Measurements from ENCODE around the gene GJB2. TPM values are rescaled to one million over a fixed set of nuclear protein-coding genes. Genes with fewer than 3 reads are reported as not detected.

The GJB2 gene
- 0.24 TPM in 1 of 2 replicates, not detected in the other for total RNA-seq (2014; rRNA removed; shearing (Covaris generic))

DNA sequence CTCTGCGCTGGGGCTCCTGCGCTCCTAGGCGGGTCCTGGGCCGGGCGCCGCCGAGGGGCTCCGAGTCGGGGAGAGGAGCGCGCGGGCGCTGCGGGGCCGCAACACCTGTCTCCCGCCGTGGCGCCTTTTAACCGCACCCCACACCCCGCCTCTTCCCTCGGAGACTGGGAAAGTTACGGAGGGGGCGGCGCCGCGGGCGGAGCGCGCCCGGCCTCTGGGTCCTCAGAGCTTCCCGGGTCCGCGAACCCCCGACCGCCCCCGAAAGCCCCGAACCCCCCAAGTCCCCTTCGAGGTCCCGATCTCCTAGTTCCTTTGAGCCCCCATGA lies at the start of gene GJB2:
Gene GJB2 (minus strand): TSS at position 103 of the 326 bp plus-strand sequence. CDS start 3,357 bp downstream, outside the sequence.

DNA sequence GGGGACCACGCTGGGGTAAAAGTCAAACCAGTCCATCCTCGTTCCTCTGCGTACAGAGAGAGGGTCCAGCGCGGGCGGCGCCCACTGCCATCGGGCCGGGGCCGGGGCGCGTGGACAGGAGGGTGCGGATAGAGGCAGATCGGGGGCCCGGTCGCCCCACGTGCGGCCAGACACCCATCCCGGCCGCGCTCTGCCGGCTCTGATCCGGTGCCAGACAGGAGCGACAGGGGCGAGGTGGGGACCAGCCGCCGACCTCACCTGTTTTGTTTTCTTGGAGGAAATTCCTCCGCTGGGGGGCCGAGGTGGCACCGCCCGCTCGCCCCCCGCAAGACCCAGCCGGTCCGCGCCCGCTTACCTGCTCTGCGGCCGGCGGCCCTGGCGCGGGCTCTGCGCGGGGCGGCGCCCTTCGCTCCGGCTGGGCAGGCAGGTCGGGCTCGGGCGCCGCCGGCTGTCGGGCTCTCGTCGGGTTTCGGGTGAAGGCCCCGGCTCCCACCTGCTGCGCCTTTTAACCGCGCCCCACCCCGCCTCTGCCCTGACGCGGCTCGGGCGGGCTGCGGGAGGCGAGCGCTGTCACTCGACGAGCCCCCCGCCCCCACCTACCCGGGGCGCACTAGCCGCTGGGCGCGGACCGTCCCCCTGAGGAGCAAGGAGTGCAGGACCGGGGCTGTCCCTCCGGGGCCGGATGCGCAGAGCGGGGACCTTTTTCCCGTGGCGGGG lies 39.3 kb upstream of the GJB2 start, which contains the start of gene GJB6:
Gene GJB6 (minus strand): TSS at position 481 of the 717 bp plus-strand sequence. CDS start 8,839 bp downstream, outside the sequence.

DNA sequence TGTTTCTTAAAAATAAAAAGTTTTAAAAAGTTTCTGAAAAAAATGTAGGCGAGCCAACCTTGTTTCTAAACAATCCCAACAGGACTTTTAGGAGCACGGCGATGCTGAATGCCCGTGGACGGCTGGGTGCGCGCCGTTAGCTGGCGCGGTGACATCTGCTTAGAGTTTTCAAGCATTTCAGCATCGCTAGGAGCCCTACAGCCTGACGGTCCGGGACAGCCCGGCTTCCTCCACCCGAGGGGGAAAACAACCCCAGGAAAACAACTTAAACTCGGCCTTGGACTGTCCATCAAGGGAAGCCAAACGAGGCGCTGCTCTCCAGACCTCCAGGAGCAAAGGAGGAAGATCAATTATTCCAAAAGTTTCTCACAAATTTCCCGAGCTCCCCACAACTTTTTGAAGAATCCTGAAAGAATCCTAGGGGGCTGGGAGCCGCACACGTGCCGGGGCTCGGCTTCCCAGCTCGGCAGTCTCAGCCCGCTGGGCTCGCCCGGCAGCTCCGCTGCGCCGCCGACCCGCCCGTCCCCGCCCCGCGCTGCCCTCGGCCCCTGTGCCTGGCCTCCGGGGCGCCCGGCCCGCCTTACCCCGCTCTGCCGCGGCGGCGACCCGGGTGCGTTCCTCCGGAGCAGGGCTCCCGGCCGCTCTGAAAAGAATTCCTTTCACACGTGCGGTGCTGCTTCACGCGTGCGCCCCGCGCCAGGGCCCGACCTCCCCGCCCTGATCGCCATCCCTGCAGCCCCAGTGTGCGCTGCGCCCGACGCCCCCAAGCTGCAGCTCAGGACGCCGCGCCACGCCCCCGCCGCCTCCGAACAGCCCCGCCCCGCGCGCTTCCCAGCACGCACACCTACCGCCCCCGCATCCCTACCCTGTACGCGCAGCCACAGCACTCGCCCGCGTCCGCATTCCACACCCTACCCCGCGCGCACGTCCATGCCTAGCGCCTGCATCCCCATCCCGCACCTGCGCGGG lies 32.1 kb downstream of the GJB2 start, which contains the start of gene GJA3:
Gene GJA3 (minus strand): TSS at position 747 of the 969 bp plus-strand sequence. CDS start 17,764 bp downstream, outside the sequence.

Other genes starting within 250 kb of the GJB2 start
- gene ZMYM2, start 234.2 kb downstream of the GJB2 start, total RNA-seq (2014; rRNA removed; shearing (Covaris generic)): 25.1 and 34.1 TPM in 2 replicates
- 2.2 and 2.4 TPM in 2 replicates for gene GJA3, start 31.9 kb downstream of the GJB2 start, total RNA-seq (2014; rRNA removed; shearing (Covaris generic))
- not detected in 2 replicates for gene GJB6, start 39.4 kb upstream of the GJB2 start, total RNA-seq (2014; rRNA removed; shearing (Covaris generic))

Data from A375 (cell line).